K562 treated with DMSO at 1 percent for 12 hours (cell line): ENCODE measurements around the gene SETD6. TPM values are rescaled to one million over a fixed set of nuclear protein-coding genes. Genes with fewer than 3 reads are reported as not detected.

Experiments
- total RNA-seq: library from RNA; unstranded; fragments of 300-600 nt; gene quantifications from 2 replicates; pipeline ENCODE4 v1.2.3, GENCODE V29; 2022; ENCODE audit not compliant: insufficient read depth

Gene SETD6, protein sequence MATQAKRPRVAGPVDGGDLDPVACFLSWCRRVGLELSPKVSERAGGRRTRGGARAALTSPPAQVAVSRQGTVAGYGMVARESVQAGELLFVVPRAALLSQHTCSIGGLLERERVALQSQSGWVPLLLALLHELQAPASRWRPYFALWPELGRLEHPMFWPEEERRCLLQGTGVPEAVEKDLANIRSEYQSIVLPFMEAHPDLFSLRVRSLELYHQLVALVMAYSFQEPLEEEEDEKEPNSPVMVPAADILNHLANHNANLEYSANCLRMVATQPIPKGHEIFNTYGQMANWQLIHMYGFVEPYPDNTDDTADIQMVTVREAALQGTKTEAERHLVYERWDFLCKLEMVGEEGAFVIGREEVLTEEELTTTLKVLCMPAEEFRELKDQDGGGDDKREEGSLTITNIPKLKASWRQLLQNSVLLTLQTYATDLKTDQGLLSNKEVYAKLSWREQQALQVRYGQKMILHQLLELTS
- total RNA-seq = 8.7 and 11.4 TPM in 2 replicates

DNA sequence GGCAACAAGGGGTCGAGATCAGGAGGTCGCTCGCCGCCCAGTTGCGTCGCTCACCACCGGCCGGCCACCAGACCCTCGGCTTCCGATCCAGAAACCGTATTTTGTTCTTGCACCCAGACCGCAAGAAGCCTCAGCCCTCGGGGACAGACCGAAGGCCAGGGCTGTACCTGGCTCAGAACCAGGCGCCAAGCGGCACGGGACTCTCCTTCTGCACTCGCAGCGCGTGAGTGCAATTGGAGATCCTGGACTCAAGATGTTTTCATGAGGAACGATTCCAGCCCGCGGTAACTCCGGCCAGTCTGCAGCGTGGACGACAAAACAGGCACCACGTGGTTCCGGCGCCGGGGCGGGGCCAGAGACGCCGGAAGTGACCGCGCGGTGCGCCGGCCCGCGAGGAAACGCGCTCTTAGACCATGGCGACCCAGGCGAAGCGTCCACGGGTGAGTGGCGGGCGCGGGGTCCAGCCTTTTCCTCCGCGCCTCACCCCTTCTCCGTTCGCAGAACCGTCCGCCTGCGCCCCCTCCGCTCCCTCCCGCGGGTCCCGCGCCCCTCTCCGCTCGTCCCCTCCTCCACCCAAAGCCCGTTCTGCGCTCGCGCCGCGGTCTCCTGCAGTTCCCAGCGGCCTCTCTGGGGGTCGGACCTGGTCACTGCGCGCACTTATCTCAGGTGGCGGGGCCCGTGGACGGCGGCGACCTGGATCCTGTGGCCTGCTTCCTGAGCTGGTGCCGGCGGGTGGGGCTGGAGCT, at the start of gene SETD6:
TSS of gene SETD6 (plus strand) at position 393 of the 746 bp plus-strand sequence. CDS start at position 414, 21 bp downstream.

DNA sequence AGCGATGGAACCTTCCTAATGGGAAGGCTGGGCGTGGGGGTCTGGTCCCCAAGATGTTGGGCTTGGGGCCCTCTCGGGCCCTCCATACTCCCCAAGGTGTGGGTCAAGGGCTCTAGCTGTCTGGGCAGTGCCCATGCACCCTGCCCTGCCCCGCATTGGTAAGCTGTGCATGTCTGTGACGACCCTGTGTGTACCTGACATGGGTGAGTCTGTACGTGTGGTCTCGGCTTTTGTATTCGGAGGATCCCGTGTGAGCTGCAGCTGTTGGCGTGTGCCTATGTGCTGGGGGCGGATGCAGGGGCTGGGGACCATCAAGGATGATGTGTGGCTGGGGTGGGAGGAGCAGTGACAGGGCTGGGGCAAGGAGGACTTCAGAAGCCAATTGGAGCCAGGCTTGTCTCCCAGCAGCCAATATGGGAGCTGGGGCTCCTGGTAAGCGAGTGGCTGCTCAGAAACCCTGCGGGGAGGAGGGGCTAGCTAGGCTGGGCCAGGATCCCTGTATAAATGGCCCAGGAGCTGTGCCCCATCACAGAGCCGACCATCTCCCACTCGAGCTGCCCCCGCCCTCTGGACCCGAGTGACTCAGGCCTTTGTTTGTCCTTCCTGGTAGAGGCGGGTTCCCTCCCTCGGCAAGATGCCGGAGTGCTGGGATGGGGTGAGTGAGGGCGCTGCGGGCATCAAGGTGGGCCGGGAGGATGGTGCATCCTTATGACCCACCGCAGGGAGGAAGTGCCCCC, 15.5 kb upstream of the SETD6 start, which contains the start of gene NDRG4:
TSS of gene NDRG4 (plus strand) at position 529 of the 737 bp plus-strand sequence. CDS start at position 635, 106 bp downstream.

Other genes starting within 250 kb of the SETD6 start
- gene PRSS54, start 220.5 kb upstream of the SETD6 start, total RNA-seq = not detected in 2 replicates
- 9.9 and 16.7 TPM in 2 replicates for gene GINS3, start 123.0 kb upstream of the SETD6 start, total RNA-seq
- gene NDRG4, start 15.4 kb upstream of the SETD6 start, total RNA-seq = not detected in 2 replicates
- gene CNOT1, start 114.3 kb downstream of the SETD6 start, total RNA-seq = 52.3 and 157 TPM in 2 replicates
- gene SLC38A7, start 169.3 kb downstream of the SETD6 start, total RNA-seq = 3.4 and 8.7 TPM in 2 replicates
- 60.9 and 113 TPM in 2 replicates for gene GOT2, start 218.8 kb downstream of the SETD6 start, total RNA-seq